AG04449 (cell line): ENCODE measurements around the gene MYO15A.

Experiments used
- CTCF ChIA-PET: fragments of 350-600 bp; formaldehyde crosslinking; extraction: SDS; loops from one replicate; lab custom pipeline; 2021; ENCODE audit warnings: antibody characterized with exemption; lab: Yijun Ruan, JAX
- POLR2A ChIA-PET: fragments of 400-600, 350-600 bp; formaldehyde crosslinking; extraction: SDS; loops from one replicate; lab custom pipeline; 2020; ENCODE audit warnings: antibody characterized with exemption, inconsistent platforms; lab: Yijun Ruan, JAX
- DNase-seq: peaks from one replicate; pipeline ENCODE4 v3.0.0-alpha.2; 2010; ENCODE audit warnings: low read depth, low spot score
- H3K4me3 ChIP-seq: 2 replicates; pipeline ENCODE4 v1.5.1; 2011; ENCODE audit warnings: low read depth, mild to moderate bottlenecking, control low read depth, low read length
- TF ChIP-seq, protein P1 (sequence below): IDR thresholded peaks from one replicate; pipeline ENCODE4 v1.5.1; 2011; ENCODE audit warnings: mild to moderate bottlenecking, moderate library complexity, low read length, control low read depth, inconsistent platforms; ENCODE audit not compliant: insufficient read depth; ENCODE audit errors: missing control alignments

The MYO15A gene

DNA sequence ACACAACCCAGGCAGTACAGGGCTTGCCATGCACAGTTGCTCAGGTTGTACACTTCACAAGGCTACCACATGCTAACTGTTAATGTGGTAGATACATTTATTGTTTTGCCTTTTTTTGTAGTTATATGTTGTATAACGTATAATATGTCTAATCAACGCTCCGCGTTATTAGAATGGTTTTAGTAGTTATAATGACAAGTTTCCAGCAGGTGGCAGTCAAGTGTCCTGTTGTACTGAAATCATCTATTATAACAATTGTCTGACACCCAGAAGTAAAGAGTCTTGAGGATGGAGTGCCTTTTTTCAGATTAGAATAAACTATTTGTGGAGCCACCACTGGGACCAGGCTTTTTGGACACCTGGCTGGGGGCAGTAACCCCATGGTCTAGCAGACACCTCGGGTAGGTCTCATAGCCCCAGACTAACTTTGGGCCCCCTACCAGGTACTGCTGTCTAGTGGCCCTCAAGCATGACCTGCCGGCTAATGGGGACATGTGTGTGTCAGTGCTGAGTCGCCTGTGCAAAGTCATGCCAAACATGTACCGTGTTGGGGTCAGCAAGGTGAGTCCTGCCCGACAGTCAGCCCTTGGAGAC lies 32.8 kb downstream of the MYO15A start:
- no peak overlapping the region for H3K4me3 ChIP-seq
- TF ChIP-seq, protein P1, sequence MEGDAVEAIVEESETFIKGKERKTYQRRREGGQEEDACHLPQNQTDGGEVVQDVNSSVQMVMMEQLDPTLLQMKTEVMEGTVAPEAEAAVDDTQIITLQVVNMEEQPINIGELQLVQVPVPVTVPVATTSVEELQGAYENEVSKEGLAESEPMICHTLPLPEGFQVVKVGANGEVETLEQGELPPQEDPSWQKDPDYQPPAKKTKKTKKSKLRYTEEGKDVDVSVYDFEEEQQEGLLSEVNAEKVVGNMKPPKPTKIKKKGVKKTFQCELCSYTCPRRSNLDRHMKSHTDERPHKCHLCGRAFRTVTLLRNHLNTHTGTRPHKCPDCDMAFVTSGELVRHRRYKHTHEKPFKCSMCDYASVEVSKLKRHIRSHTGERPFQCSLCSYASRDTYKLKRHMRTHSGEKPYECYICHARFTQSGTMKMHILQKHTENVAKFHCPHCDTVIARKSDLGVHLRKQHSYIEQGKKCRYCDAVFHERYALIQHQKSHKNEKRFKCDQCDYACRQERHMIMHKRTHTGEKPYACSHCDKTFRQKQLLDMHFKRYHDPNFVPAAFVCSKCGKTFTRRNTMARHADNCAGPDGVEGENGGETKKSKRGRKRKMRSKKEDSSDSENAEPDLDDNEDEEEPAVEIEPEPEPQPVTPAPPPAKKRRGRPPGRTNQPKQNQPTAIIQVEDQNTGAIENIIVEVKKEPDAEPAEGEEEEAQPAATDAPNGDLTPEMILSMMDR: peak; percentile 44
- DNase-seq: no peak
- CTCF ChIA-PET: interaction anchor here (0.7 to 6.9 kb wide), 21 partner anchors 9 to 101 kb away, joined by 3 to 67 read pairs (median 4); partner anchors contain the start of gene ALKBH5
- POLR2A ChIA-PET: no interaction called here

DNA sequence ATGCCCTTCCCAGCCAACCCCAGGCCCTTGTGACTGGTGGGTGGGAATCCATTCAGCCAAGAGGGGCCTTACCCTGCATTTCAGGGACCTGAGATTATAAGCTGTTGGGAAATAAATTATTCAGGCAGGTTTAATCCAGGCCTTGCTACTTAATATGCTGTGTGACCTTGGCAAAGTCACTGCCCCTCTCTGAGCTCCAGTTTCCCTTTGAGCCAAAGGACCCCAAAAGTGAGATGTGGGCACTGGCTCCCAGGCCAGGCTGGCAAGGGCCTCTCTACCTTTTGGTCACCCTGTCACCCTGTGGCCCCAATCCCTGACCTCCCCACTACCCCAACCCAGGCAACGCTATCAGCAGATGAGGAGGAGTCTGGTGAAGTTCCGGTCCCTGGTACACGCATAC lies 33.9 kb downstream of the MYO15A start:
- no peak for DNase-seq
- CTCF ChIA-PET: interaction anchor here (0.7 to 6.9 kb wide), 13 partner anchors 10 to 90 kb away, joined by 3 to 67 read pairs (median 5); no protein-coding TSS in a partner anchor
- TF ChIP-seq, protein P1: no peak
- POLR2A ChIA-PET: no interaction called here
- no peak overlapping the region for H3K4me3 ChIP-seq

DNA sequence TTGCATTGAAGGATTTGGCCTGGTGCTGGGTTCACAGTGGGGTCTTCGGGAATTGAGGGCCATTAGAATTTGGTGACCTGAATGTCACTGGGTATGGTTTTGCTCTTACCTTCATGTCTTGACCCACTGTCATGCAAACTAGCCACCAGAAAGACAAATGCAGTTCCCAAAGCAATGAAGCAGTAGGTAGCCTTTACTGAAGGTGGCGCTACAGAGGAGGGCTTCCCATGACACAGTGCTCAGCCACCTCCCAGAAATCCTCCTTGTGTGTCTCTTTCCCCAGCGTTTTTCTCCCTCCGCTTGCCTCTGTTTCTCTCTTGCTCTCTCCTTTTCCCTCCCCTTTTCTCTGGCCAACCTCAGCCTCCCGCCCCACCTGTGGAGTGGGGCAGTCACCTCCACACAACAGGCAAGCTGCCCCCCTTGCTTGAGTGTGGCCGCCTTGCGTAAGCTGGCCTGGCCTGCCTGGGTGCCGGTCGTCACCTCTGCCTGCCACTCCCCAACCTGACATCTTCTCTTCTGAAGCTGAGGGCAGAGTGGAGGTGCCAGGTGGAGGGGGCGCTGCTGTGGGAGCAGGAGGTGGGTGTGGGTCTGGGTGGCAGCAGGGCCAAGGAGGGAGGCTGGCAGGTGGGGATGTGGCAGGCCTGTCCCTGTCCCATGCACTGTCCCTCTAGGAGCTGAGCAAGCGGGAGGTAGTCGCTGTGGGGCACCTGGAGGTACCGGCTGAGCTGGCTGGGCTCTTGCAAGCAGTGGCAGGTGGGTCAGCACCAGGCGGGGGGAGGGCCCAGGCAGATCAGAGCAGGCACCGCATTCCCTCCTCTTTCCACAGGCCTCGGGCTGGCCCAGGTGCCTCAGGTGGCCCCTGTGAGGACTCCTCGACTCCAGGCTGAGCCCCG lies 34.7 kb downstream of the MYO15A start:
- H3K4me3 ChIP-seq: no peak overlapping the region
- no peak for DNase-seq
- ChIA-PET CTCF (interaction anchor here (0.8 to 6.9 kb wide), 4 partner anchors 10 to 63 kb away, joined by 4 to 67 read pairs (median 8); no protein-coding TSS in a partner anchor), POLR2A (no interaction called here)
- TF ChIP-seq, protein P1: peak; percentile 32

DNA sequence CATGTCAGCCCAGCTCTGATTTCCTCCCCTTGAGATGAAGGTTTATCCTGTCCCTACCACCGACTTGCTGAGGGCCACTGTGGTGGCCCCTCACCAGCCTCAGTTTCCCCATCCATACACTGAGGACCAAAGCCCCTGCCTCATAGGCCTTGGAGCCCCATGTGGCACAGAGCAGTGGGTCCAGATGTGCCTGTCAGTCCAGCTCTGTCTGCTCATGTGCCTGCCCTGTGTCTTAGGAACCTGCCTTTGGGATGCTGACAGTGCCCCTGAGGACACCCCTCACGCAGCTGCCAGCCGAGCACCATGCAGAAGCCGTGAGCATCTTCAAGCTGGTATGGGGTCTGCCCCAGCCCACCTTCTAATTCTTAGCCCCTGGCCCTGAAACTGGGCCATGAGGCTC lies 35.7 kb downstream of the MYO15A start:
- TF ChIP-seq, protein P1: no peak
- POLR2A ChIA-PET: interaction anchor here (0.7 kb wide), 1 partner anchor 39 kb away, joined by 3 read pairs; the partner anchor contains the start of gene ALKBH5
- no peak overlapping the region for H3K4me3 ChIP-seq
- no peak for DNase-seq
- CTCF ChIA-PET: interaction anchor here (2.6 kb wide), 1 partner anchor 12 kb away, joined by 11 read pairs; no protein-coding TSS in a partner anchor

DNA sequence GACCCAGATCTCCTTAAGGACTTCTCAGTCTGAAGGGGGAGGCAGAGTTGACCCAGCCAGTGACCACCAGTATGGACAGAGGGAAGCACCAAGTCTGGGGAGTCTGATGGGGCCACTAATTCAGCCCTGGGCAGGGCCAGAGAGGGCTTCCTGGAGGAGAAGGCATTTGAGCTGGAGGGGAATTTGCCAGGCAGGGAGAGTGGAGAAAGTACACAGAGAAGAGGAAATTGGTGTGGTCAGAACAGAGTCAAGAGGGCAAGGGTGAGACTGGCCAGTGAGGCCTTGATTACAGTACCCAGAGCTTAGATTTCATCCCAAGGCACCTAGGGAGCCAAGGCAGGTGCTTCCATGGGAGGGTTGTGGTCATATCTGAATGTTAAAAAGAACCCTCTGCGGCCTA lies 36.3 kb downstream of the MYO15A start:
- no peak overlapping the region for H3K4me3 ChIP-seq
- TF ChIP-seq, protein P1: no peak
- ChIA-PET POLR2A (interaction anchor here (0.7 kb wide), 1 partner anchor 39 kb away, joined by 3 read pairs; the partner anchor contains the start of gene ALKBH5), CTCF (interaction anchor here (0.8 to 2.6 kb wide), 2 partner anchors 11 to 73 kb away, joined by 3 to 11 read pairs; no protein-coding TSS in a partner anchor)
- DNase-seq: no peak
